RCC 7860 (cell line): ENCODE measurements around the gene KATNB1.
"Not testable (repeated sequence)": the region's sequence is repeated elsewhere in the genome, so short reads cannot be mapped to it uniquely, and the experiment has no call there.

ENCODE experiments used
- DNase-seq: peaks from one replicate; pipeline ENCODE4 v3.0.0-alpha.2; 2015; ENCODE audit warnings: low spot score
- FAIRE-seq: peaks from 2 replicates; lab custom pipeline; 2012; peaks lifted over from hg19 to GRCh38; lab: Jason Lieb, UNC

Gene KATNB1

GRCh38 chr16:57700781-57701551, 34.6 kb upstream of the KATNB1 start:
- FAIRE-seq: no peak
- DNase-seq: no peak

GRCh38 chr16:57701759-57702371, 33.7 kb upstream of the KATNB1 start:
- no peak for DNase-seq
- FAIRE-seq: no peak

GRCh38 chr16:57703416-57704010, 32.1 kb upstream of the KATNB1 start:
- FAIRE-seq: no peak
- DNase-seq: no peak

- no peak for DNase-seq
- no peak for FAIRE-seq
Measured at GRCh38 chr16:57704011-57704904, 31.3 kb upstream of the KATNB1 start.

GRCh38 chr16:57704905-57705852, 30.4 kb upstream of the KATNB1 start:
- no peak for DNase-seq
- no peak for FAIRE-seq

GRCh38 chr16:57706717-57707116, 28.9 kb upstream of the KATNB1 start:
- no peak for FAIRE-seq

GRCh38 chr16:57707331-57707730, 28.2 kb upstream of the KATNB1 start:
- no peak for DNase-seq
- no peak for FAIRE-seq

More at GRCh38 chr16:57706717-57707116, 28.9 kb upstream of the KATNB1 start:
- DNase-seq: no peak

- FAIRE-seq (no peak), DNase-seq (no peak)
Measured at GRCh38 chr16:57708168-57708567, 27.4 kb upstream of the KATNB1 start.

- DNase-seq (no peak), FAIRE-seq (no peak)
Measured at GRCh38 chr16:57709663-57710062, 25.9 kb upstream of the KATNB1 start.

GRCh38 chr16:57711346-57711745, 24.2 kb upstream of the KATNB1 start:
- FAIRE-seq (no peak), DNase-seq (no peak)

- FAIRE-seq (no peak), DNase-seq (no peak)
Measured at GRCh38 chr16:57711993-57712392, 23.6 kb upstream of the KATNB1 start.

- FAIRE-seq, DNase-seq: not testable (repeated sequence)
Measured at GRCh38 chr16:57712569-57712968, 23.0 kb upstream of the KATNB1 start.

GRCh38 chr16:57713596-57713995, 22.0 kb upstream of the KATNB1 start:
- no peak for FAIRE-seq
- no peak for DNase-seq

GRCh38 chr16:57714047-57714446, 21.5 kb upstream of the KATNB1 start:
- FAIRE-seq (no peak), DNase-seq (no peak)

GRCh38 chr16:57720142-57720575, 15.4 kb upstream of the KATNB1 start:
- FAIRE-seq (no peak), DNase-seq (peak; percentile 45)

GRCh38 chr16:57721356-57722209, 14.0 kb upstream of the KATNB1 start:
- no peak for FAIRE-seq
- DNase-seq: no peak

- DNase-seq (no peak), FAIRE-seq (no peak)
Measured at GRCh38 chr16:57722210-57722499, 13.4 kb upstream of the KATNB1 start.

- no peak for FAIRE-seq
- no peak for DNase-seq
Measured at GRCh38 chr16:57722651-57723050, 12.9 kb upstream of the KATNB1 start.

GRCh38 chr16:57723170-57723569, 12.4 kb upstream of the KATNB1 start:
- FAIRE-seq (no peak), DNase-seq (no peak)
